ENCODE measurements around the gene PEAR1.

The PEAR1 gene

GRCh38 chr1:156912310-156912709, 18.8 kb downstream of the PEAR1 start:
- H3K4me1 ChIP-seq (ENCODE audit: control insufficient read depth, insufficient read depth, low read length) = peaks cover 19% of the 10 kb centered on the region
- H3K27ac ChIP-seq (ENCODE audit: low read depth, low read length) = no peak overlapping the region
- no peaks in the 10 kb centered on the region for H3K9me3 ChIP-seq (ENCODE audit: control insufficient read depth, insufficient read depth, low read depth, low read length)
- no peaks in the 10 kb centered on the region for H3K36me3 ChIP-seq (ENCODE audit: control insufficient read depth, insufficient read depth, low read length)
- 0 out of 2 replicates have a peak, but pooled peaks cover 17% of the 10 kb centered on the region for H3K27me3 ChIP-seq (ENCODE audit: control insufficient read depth, insufficient read depth, low read length)
- no peak overlapping the region for H3K4me3 ChIP-seq (ENCODE audit: low read depth, low read length)
- no peak overlapping the region for H3K9ac ChIP-seq (ENCODE audit: low read length)

- no peak overlapping the region for H3K4me3 ChIP-seq (ENCODE audit: low read depth, low read length)
- H3K27me3 ChIP-seq (ENCODE audit: control insufficient read depth, insufficient read depth, low read length) = peaks cover 19% of the 10 kb centered on the region
- peaks cover 19% of the 10 kb centered on the region for H3K4me1 ChIP-seq (ENCODE audit: control insufficient read depth, insufficient read depth, low read length)
- H3K27ac ChIP-seq (ENCODE audit: low read depth, low read length) = no peak overlapping the region
- H3K9ac ChIP-seq (ENCODE audit: low read length) = no peak overlapping the region
- H3K9me3 ChIP-seq (ENCODE audit: control insufficient read depth, insufficient read depth, low read depth, low read length) = no peaks in the 10 kb centered on the region
- no peaks in the 10 kb centered on the region for H3K36me3 ChIP-seq (ENCODE audit: control insufficient read depth, insufficient read depth, low read length)
These were observed 19.6 kb downstream of the PEAR1 start for GRCh38 chr1:156912861-156913808.

- Histone ChIP-seq H3K4me3 (ENCODE audit: low read depth, low read length) (no peak overlapping the region), H3K27ac (ENCODE audit: low read depth, low read length) (no peak overlapping the region)
These were observed 20.4 kb downstream of the PEAR1 start for GRCh38 chr1:156913809-156914387.

GRCh38 chr1:156914440-156914856, 20.9 kb downstream of the PEAR1 start:
- Histone ChIP-seq H3K27ac (ENCODE audit: low read depth, low read length) (no peak overlapping the region), H3K9ac (ENCODE audit: low read length) (no peak overlapping the region), H3K4me1 (ENCODE audit: control insufficient read depth, insufficient read depth, low read length) (peaks cover 19% of the 10 kb centered on the region), H3K36me3 (ENCODE audit: control insufficient read depth, insufficient read depth, low read length) (no peaks in the 10 kb centered on the region), H3K4me3 (ENCODE audit: low read depth, low read length) (no peak overlapping the region), H3K27me3 (ENCODE audit: control insufficient read depth, insufficient read depth, low read length) (peaks cover 32% of the 10 kb centered on the region), H3K9me3 (ENCODE audit: control insufficient read depth, insufficient read depth, low read depth, low read length) (0 out of 2 replicates have a peak, but pooled peaks cover 2% of the 10 kb centered on the region)

More at GRCh38 chr1:156913809-156914387, 20.4 kb downstream of the PEAR1 start:
- peaks cover 19% of the 10 kb centered on the region for H3K4me1 ChIP-seq (ENCODE audit: control insufficient read depth, insufficient read depth, low read length)
- H3K27me3 ChIP-seq (ENCODE audit: control insufficient read depth, insufficient read depth, low read length) = peaks cover 26% of the 10 kb centered on the region
- H3K9me3 ChIP-seq (ENCODE audit: control insufficient read depth, insufficient read depth, low read depth, low read length) = 0 out of 2 replicates have a peak, but pooled peaks cover 2% of the 10 kb centered on the region
- no peak overlapping the region for H3K9ac ChIP-seq (ENCODE audit: low read length)
- H3K36me3 ChIP-seq (ENCODE audit: control insufficient read depth, insufficient read depth, low read length) = no peaks in the 10 kb centered on the region

- Histone ChIP-seq H3K27me3 (ENCODE audit: control insufficient read depth, insufficient read depth, low read length) (peaks cover 78% of the 10 kb centered on the region), H3K9me3 (ENCODE audit: control insufficient read depth, insufficient read depth, low read depth, low read length) (0 out of 2 replicates have a peak, but pooled peaks cover 2% of the 10 kb centered on the region), H3K27ac (ENCODE audit: low read depth, low read length) (no peak within 1 kb of the TSS), H3K4me1 (ENCODE audit: control insufficient read depth, insufficient read depth, low read length) (peaks cover 16% of the 10 kb centered on the region), H3K4me3 (ENCODE audit: low read depth, low read length) (peak within 1 kb of the TSS; percentile 66), H3K9ac (ENCODE audit: low read length) (no peak within 1 kb of the TSS), H3K36me3 (ENCODE audit: control insufficient read depth, insufficient read depth, low read length) (no peaks in the 10 kb centered on the region)
These were observed 26.9 kb downstream of the PEAR1 start, which contains the start of gene LRRC71 for GRCh38 chr1:156920233-156921052. LRRC71 (plus strand) TSS chr1:156920632; CDS start chr1:156920804, 172 bp downstream.

- H3K9ac ChIP-seq (ENCODE audit: low read length) = no peak overlapping the region
- peaks cover 84% of the 10 kb centered on the region for H3K27me3 ChIP-seq (ENCODE audit: control insufficient read depth, insufficient read depth, low read length)
These were observed 27.6 kb downstream of the PEAR1 start for GRCh38 chr1:156921053-156921529.

GRCh38 chr1:156922986-156923669, 29.6 kb downstream of the PEAR1 start:
- peak overlapping the region; percentile 62 for H3K4me3 ChIP-seq (ENCODE audit: low read depth, low read length)
- H3K27me3 ChIP-seq (ENCODE audit: control insufficient read depth, insufficient read depth, low read length) = peaks cover 100% of the 10 kb centered on the region

More at GRCh38 chr1:156921053-156921529, 27.6 kb downstream of the PEAR1 start:
- H3K4me3 ChIP-seq (ENCODE audit: low read depth, low read length) = peak overlapping the region; percentile 66
- H3K9me3 ChIP-seq (ENCODE audit: control insufficient read depth, insufficient read depth, low read depth, low read length) = 0 out of 2 replicates have a peak, but pooled peaks cover 2% of the 10 kb centered on the region
- H3K4me1 ChIP-seq (ENCODE audit: control insufficient read depth, insufficient read depth, low read length) = peaks cover 16% of the 10 kb centered on the region
- H3K27ac ChIP-seq (ENCODE audit: low read depth, low read length) = no peak overlapping the region
- H3K36me3 ChIP-seq (ENCODE audit: control insufficient read depth, insufficient read depth, low read length) = no peaks in the 10 kb centered on the region

GRCh38 chr1:156923670-156924477, 30.4 kb downstream of the PEAR1 start:
- H3K4me1 ChIP-seq (ENCODE audit: control insufficient read depth, insufficient read depth, low read length) = peaks cover 16% of the 10 kb centered on the region
- H3K4me3 ChIP-seq (ENCODE audit: low read depth, low read length) = peak overlapping the region; percentile 62
- H3K27ac ChIP-seq (ENCODE audit: low read depth, low read length) = no peak overlapping the region
- no peak overlapping the region for H3K9ac ChIP-seq (ENCODE audit: low read length)
- H3K27me3 ChIP-seq (ENCODE audit: control insufficient read depth, insufficient read depth, low read length) = peaks cover 100% of the 10 kb centered on the region
- no peaks in the 10 kb centered on the region for H3K36me3 ChIP-seq (ENCODE audit: control insufficient read depth, insufficient read depth, low read length)
- no peaks in the 10 kb centered on the region for H3K9me3 ChIP-seq (ENCODE audit: control insufficient read depth, insufficient read depth, low read depth, low read length)

More at GRCh38 chr1:156922986-156923669, 29.6 kb downstream of the PEAR1 start:
- Histone ChIP-seq H3K27ac (ENCODE audit: low read depth, low read length) (no peak overlapping the region), H3K36me3 (ENCODE audit: control insufficient read depth, insufficient read depth, low read length) (no peaks in the 10 kb centered on the region), H3K9me3 (ENCODE audit: control insufficient read depth, insufficient read depth, low read depth, low read length) (0 out of 2 replicates have a peak, but pooled peaks cover 2% of the 10 kb centered on the region), H3K4me1 (ENCODE audit: control insufficient read depth, insufficient read depth, low read length) (peaks cover 16% of the 10 kb centered on the region), H3K9ac (ENCODE audit: low read length) (no peak overlapping the region)

GRCh38 chr1:156924478-156925153, 31.1 kb downstream of the PEAR1 start:
- peak overlapping the region; percentile 62 for H3K4me3 ChIP-seq (ENCODE audit: low read depth, low read length)
- no peak overlapping the region for H3K27ac ChIP-seq (ENCODE audit: low read depth, low read length)
- peaks cover 16% of the 10 kb centered on the region for H3K4me1 ChIP-seq (ENCODE audit: control insufficient read depth, insufficient read depth, low read length)
- H3K27me3 ChIP-seq (ENCODE audit: control insufficient read depth, insufficient read depth, low read length) = peaks cover 100% of the 10 kb centered on the region
- H3K36me3 ChIP-seq (ENCODE audit: control insufficient read depth, insufficient read depth, low read length) = no peaks in the 10 kb centered on the region
- H3K9ac ChIP-seq (ENCODE audit: low read length) = no peak overlapping the region
- no peaks in the 10 kb centered on the region for H3K9me3 ChIP-seq (ENCODE audit: control insufficient read depth, insufficient read depth, low read depth, low read length)
